Central memory CD4-positive, alpha-beta T cell (primary cell): ENCODE measurements around the gene IBA57.

Source experiments
- DNase-seq: peaks from one replicate; pipeline ENCODE4 v3.0.0; 2022

Gene IBA57

GRCh38 chr1:228156941-228157728, 8.5 kb upstream of the IBA57 start:
- no peak for DNase-seq

GRCh38 chr1:228157729-228158126, 7.9 kb upstream of the IBA57 start:
- DNase-seq = no peak

- DNase-seq = no peak
Observed at GRCh38 chr1:228158151-228159007, 7.2 kb upstream of the IBA57 start.

- no peak for DNase-seq
Observed at GRCh38 chr1:228159008-228159665, 6.5 kb upstream of the IBA57 start.

GRCh38 chr1:228160201-228160761, 5.3 kb upstream of the IBA57 start:
- DNase-seq = no peak

GRCh38 chr1:228161362-228161761, 4.2 kb upstream of the IBA57 start:
- no peak for DNase-seq

- DNase-seq = no peak
Observed at GRCh38 chr1:228161866-228162265, 3.7 kb upstream of the IBA57 start.

- no peak for DNase-seq
Observed at GRCh38 chr1:228162286-228163006, 3.2 kb upstream of the IBA57 start.

GRCh38 chr1:228163007-228163753, 2.4 kb upstream of the IBA57 start:
- no peak for DNase-seq

- DNase-seq = no peak
Observed at GRCh38 chr1:228163776-228164519, 1.7 kb upstream of the IBA57 start.

GRCh38 chr1:228164561-228165371, 838 bp upstream of the IBA57 start:
- DNase-seq = no peak

- peak; percentile 73 for DNase-seq
Observed at GRCh38 chr1:228166170-228166936, 749 bp downstream of the IBA57 start.

GRCh38 chr1:228168563-228169270, 3.1 kb downstream of the IBA57 start:
- DNase-seq = no peak

GRCh38 chr1:228169345-228169744, 3.7 kb downstream of the IBA57 start:
- DNase-seq = no peak

- no peak for DNase-seq
Observed at GRCh38 chr1:228170666-228171065, 5.1 kb downstream of the IBA57 start.

GRCh38 chr1:228171221-228171891, 5.8 kb downstream of the IBA57 start:
- no peak for DNase-seq

GRCh38 chr1:228172591-228173527, 7.3 kb downstream of the IBA57 start:
- no peak for DNase-seq
